HepG2 (cell line): Measurements from ENCODE around the gene MYO1E.

Source experiments
- NBN ChIP-seq: fragments of 450-650 bp; conservative IDR thresholded peaks from 2 replicates; pipeline ENCODE4 v1.6.1; 2017
- POLR2AphosphoS5 ChIP-seq: IDR thresholded peaks from 2 replicates; pipeline ENCODE4 v1.6.1; 2012; ENCODE audit warnings: low read depth, low read length
- TCF7L2 ChIP-seq: IDR thresholded peaks from 2 replicates; pipeline ENCODE4 v1.6.1; 2011; ENCODE audit warnings: mild to moderate bottlenecking, low read depth, low read length, moderate library complexity
- ZSCAN29 ChIP-seq: sonication (generic); formaldehyde crosslinking; conservative IDR thresholded peaks from 2 replicates; pipeline ENCODE4 v1.4.0; 2020; ENCODE audit warnings: mild to moderate bottlenecking, missing genetic modification reagents
- ZSCAN31 ChIP-seq: sonication (generic); formaldehyde crosslinking; IDR thresholded peaks from 2 replicates; pipeline ENCODE4 v1.5.0; 2020; ENCODE audit warnings: low read depth, mild to moderate bottlenecking, missing genetic modification reagents

DNA sequence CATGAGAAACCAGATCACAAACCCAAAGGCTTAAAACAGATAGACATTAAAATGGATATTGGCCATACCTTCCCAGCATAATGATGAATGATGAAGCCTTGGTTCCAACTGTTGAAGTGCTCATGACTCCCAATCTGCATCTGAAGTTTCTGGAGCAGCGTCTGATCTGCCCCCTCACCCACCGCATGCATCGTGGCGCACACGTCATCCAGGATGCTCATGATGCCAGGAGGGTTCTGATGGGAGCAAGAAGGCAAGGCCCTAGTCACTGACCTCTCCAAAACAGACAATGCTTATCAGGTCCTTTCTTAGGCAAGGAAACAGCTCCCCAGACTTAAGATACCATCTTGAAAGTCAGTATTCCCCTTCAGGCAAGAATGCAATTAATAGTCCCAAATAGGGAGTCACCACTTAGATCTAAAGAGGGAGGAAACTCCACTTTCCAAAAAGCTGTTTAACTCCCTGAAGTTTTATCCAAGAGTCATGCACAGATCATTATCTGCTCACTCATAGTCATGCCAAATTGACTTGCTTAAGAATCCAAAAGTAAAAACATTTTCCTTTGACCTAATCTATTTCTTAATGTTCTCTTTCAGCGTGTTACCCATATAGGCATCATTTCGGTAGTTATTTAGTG lies 163.9 kb downstream of the MYO1E start:
- TF ChIP-seq NBN: no peak
- TF ChIP-seq ZSCAN31 (CRISPR knock-in tag): no peak
- no peak for TF ChIP-seq TCF7L2
- no peak for TF ChIP-seq POLR2AphosphoS5
- TF ChIP-seq ZSCAN29 (CRISPR knock-in tag): no peak
